HG02973 (cell line): ENCODE measurements around the gene MLXIP.

Experiments
- ATAC-seq: cut with Tn5 transposase; IDR thresholded peaks from one replicate; pipeline ENCODE4 v1.9.1; 2021; ENCODE audit warnings: moderate library complexity; ENCODE audit not compliant: unreplicated experiment

The MLXIP gene

GRCh38 chr12:122076743-122077495 lies 1.6 kb upstream of the MLXIP start:
- ATAC-seq: no peak

GRCh38 chr12:122079033-122079531 lies 526 bp downstream of the MLXIP start:
- ATAC-seq: no peak

GRCh38 chr12:122079532-122080081 lies 1.1 kb downstream of the MLXIP start:
- no peak for ATAC-seq

- ATAC-seq: no peak
Measured at GRCh38 chr12:122080149-122081082, 1.9 kb downstream of the MLXIP start.

GRCh38 chr12:122081083-122081696 lies 2.6 kb downstream of the MLXIP start:
- ATAC-seq: no peak

GRCh38 chr12:122081697-122082221 lies 3.2 kb downstream of the MLXIP start:
- no peak for ATAC-seq

- ATAC-seq: no peak
Measured at GRCh38 chr12:122082621-122083356, 4.2 kb downstream of the MLXIP start.

- ATAC-seq: no peak
Measured at GRCh38 chr12:122084857-122085405, 6.4 kb downstream of the MLXIP start.

GRCh38 chr12:122085591-122085990 lies 7.0 kb downstream of the MLXIP start:
- no peak for ATAC-seq

GRCh38 chr12:122086116-122086515 lies 7.6 kb downstream of the MLXIP start:
- no peak for ATAC-seq

GRCh38 chr12:122086641-122087285 lies 8.2 kb downstream of the MLXIP start:
- no peak for ATAC-seq

- no peak for ATAC-seq
Measured at GRCh38 chr12:122087431-122088178, 9.0 kb downstream of the MLXIP start.

- no peak for ATAC-seq
Measured at GRCh38 chr12:122088179-122088810, 9.7 kb downstream of the MLXIP start.

GRCh38 chr12:122089077-122089476 lies 10.5 kb downstream of the MLXIP start:
- ATAC-seq: no peak

- no peak for ATAC-seq
Measured at GRCh38 chr12:122090759-122091515, 12.4 kb downstream of the MLXIP start.

- no peak for ATAC-seq
Measured at GRCh38 chr12:122093098-122093883, 14.7 kb downstream of the MLXIP start.
